SU-DHL-6 (cell line): ENCODE measurements around the gene GCDH.

Source experiments
- H2AFZ ChIP-seq: fragments of 200-600 bp; sonication (generic); 2 replicates; pipeline ENCODE4 v1.6.1; 2014; ENCODE audit warnings: low read depth, mild to moderate bottlenecking, moderate library complexity, mixed read lengths, antibody characterized with exemption, low read length; ENCODE audit not compliant: severe bottlenecking
- H3F3A ChIP-seq: fragments of 200-600 bp; shearing (Covaris generic); 2 replicates; pipeline ENCODE4 v1.6.0; 2016; ENCODE audit warnings: antibody characterized with exemption, mild to moderate bottlenecking; ENCODE audit not compliant: insufficient read depth
- H3K27ac ChIP-seq: fragments of 200-600 bp; sonication (generic); 2 replicates; pipeline ENCODE4 v1.5.1; 2016; ENCODE audit warnings: low read depth, mild to moderate bottlenecking, low read length, moderate library complexity, mixed read lengths
- H3K27me3 ChIP-seq: fragments of 200-600 bp; sonication (generic), shearing (Covaris generic); 2 replicates; pipeline ENCODE4 v1.6.0; 2014; ENCODE audit warnings: mild to moderate bottlenecking, low read length
- H3K36me3 ChIP-seq: fragments of 200-600 bp; sonication (generic); 2 replicates; pipeline ENCODE4 v1.6.1; 2014; ENCODE audit warnings: mild to moderate bottlenecking, low read length, mixed read lengths
- H3K4me2 ChIP-seq: fragments of 300-600, 200-600 bp; shearing (Covaris generic), sonication (generic); 2 replicates; pipeline ENCODE4 v1.6.0; 2014; ENCODE audit warnings: low read length, low read depth, mild to moderate bottlenecking; ENCODE audit not compliant: poor library complexity, severe bottlenecking
- H3K4me3 ChIP-seq: fragments of 200-600 bp; sonication (generic); 2 replicates; pipeline ENCODE4 v1.5.1; 2014; ENCODE audit warnings: antibody characterized with exemption, low read length, mild to moderate bottlenecking, mixed read lengths; ENCODE audit not compliant: insufficient read depth, poor library complexity, severe bottlenecking
- H3K79me2 ChIP-seq: fragments of 200-600 bp; sonication (generic); 2 replicates; pipeline ENCODE4 v1.6.1; 2014; ENCODE audit warnings: mild to moderate bottlenecking, low read length, moderate library complexity; ENCODE audit not compliant: insufficient read depth
- H3K9ac ChIP-seq: fragments of 200-600 bp; sonication (generic); 2 replicates; pipeline ENCODE4 v1.7.0; 2014; ENCODE audit warnings: mild to moderate bottlenecking, low read length
- H3K9me2 ChIP-seq: fragments of 200-600 bp; sonication (generic); replicated peaks from 2 replicates; pipeline ENCODE4 v1.6.1; 2014; ENCODE audit warnings: low read length; ENCODE audit not compliant: insufficient read depth
- H3K9me3 ChIP-seq: fragments of 200-600 bp; sonication (generic); 2 replicates; pipeline ENCODE4 v1.6.1; 2014; ENCODE audit warnings: low read length, mixed read lengths; ENCODE audit not compliant: insufficient read depth
- H4K20me1 ChIP-seq: fragments of 200-600 bp; sonication (generic); 2 replicates; pipeline ENCODE4 v1.6.1; 2014; ENCODE audit warnings: low read depth, mild to moderate bottlenecking, antibody characterized with exemption, low read length, moderate library complexity, mixed read lengths
- CTCF ChIP-seq: fragments of 200-600 bp; sonication (generic); IDR thresholded peaks from one replicate; pipeline ENCODE4 v1.5.1; 2017; ENCODE audit warnings: antibody characterized with exemption, mild to moderate bottlenecking, low read length, moderate library complexity; ENCODE audit not compliant: insufficient read depth, poor library complexity, severe bottlenecking
- EZH2phosphoT487 ChIP-seq: fragments of 200-600 bp; sonication (generic), shearing (Covaris generic); conservative IDR thresholded peaks from 2 replicates; pipeline ENCODE4 v1.6.1; 2018; ENCODE audit warnings: mild to moderate bottlenecking, antibody characterized with exemption, low read length, moderate library complexity, mixed read lengths

GCDH gene

GRCh38 chr19:12899891-12900518, 9.0 kb downstream of the GCDH start:
- no peaks in the 10 kb centered on the region for H3K36me3 ChIP-seq
- no peak overlapping the region for H3K4me3 ChIP-seq
- H3K27ac ChIP-seq = peak overlapping the region; percentile 74

GRCh38 chr19:12907166-12907565, 16.2 kb downstream of the GCDH start:
- Histone ChIP-seq H4K20me1 (no peaks in the 10 kb centered on the region), H3K9me3 (no peaks in the 10 kb centered on the region), H2AFZ (no peak overlapping the region), H3K27me3 (no peaks in the 10 kb centered on the region), H3K4me3 (no peak overlapping the region), H3K9me2 (no peaks in the 10 kb centered on the region), H3K36me3 (no peaks in the 10 kb centered on the region), H3K79me2 (no peaks in the 10 kb centered on the region), H3K4me2 (no peak overlapping the region), H3K9ac (no peak overlapping the region), H3K27ac (no peak overlapping the region), H3F3A (0 out of 2 replicates have a peak, but pooled peaks cover 3% of the 10 kb centered on the region)
- TF ChIP-seq EZH2phosphoT487 = no peak
- no peak for TF ChIP-seq CTCF

More at GRCh38 chr19:12899891-12900518, 9.0 kb downstream of the GCDH start:
- Histone ChIP-seq H2AFZ (no peak overlapping the region), H3K9me3 (no peaks in the 10 kb centered on the region), H3K9ac (peak overlapping the region; percentile 32; the same call in 1 of the 2 replicates), H3K27me3 (no peaks in the 10 kb centered on the region), H3K4me2 (peak overlapping the region; percentile 30), H4K20me1 (no peaks in the 10 kb centered on the region), H3K79me2 (no peaks in the 10 kb centered on the region), H3F3A (no peaks in the 10 kb centered on the region), H3K9me2 (no peaks in the 10 kb centered on the region)
- TF ChIP-seq CTCF (no peak), EZH2phosphoT487 (no peak)

- H3K9me2 ChIP-seq = no peaks in the 10 kb centered on the region
- no peak overlapping the region for H3K4me3 ChIP-seq
- H3K27me3 ChIP-seq = no peaks in the 10 kb centered on the region
- no peak overlapping the region for H3K27ac ChIP-seq
- no peak overlapping the region for H2AFZ ChIP-seq
- H4K20me1 ChIP-seq = no peaks in the 10 kb centered on the region
- no peak overlapping the region for H3K4me2 ChIP-seq
- H3K9me3 ChIP-seq = no peaks in the 10 kb centered on the region
- no peaks in the 10 kb centered on the region for H3K36me3 ChIP-seq
- no peak overlapping the region for H3K9ac ChIP-seq
- TF ChIP-seq EZH2phosphoT487 (no peak), CTCF (no peak)
- H3F3A ChIP-seq = no peaks in the 10 kb centered on the region
- no peaks in the 10 kb centered on the region for H3K79me2 ChIP-seq
These were observed 21.6 kb downstream of the GCDH start for GRCh38 chr19:12912571-12912970.
